HEK293 (cell line): Measurements from ENCODE around the gene ORMDL2.

Experiments
- CTCF ChIA-PET: fragments of 350-600 bp; formaldehyde crosslinking; extraction: SDS; loops from one replicate; lab custom pipeline; 2021; ENCODE audit warnings: antibody characterized with exemption; lab: Yijun Ruan, JAX
- POLR2A ChIA-PET: fragments of 300-600 bp; formaldehyde crosslinking; extraction: SDS; loops from one replicate; lab custom pipeline; 2020; ENCODE audit warnings: antibody characterized with exemption, inconsistent platforms; lab: Yijun Ruan, JAX
- H3K27ac ChIP-seq: fragments of 200-500 bp; sonication (Bioruptor generic); 2 replicates; pipeline ENCODE4 v1.5.1; 2014; ENCODE audit warnings: low read depth, low read length, control low read depth, inconsistent platforms; ENCODE audit errors: extremely low read depth
- H3K36me3 ChIP-seq, 2 experiments: fragments of 200-500 bp in 1 of 2; sonication (Bioruptor generic) in 1 of 2; 1 replicate in 1 of 2; 2 replicates in 1 of 2; pipeline ENCODE4 v1.5.1; 2014 to 2017; ENCODE audit warnings: inconsistent platforms in 2 of 2, low read length in 2 of 2; ENCODE audit not compliant: control insufficient read depth in 2 of 2, insufficient read depth in 1 of 2
- H3K4me1 ChIP-seq: fragments of 200-500 bp; sonication (Bioruptor generic); 2 replicates; pipeline ENCODE4 v1.5.1; 2014; ENCODE audit warnings: mild to moderate bottlenecking, low read length, inconsistent platforms; ENCODE audit not compliant: control insufficient read depth, insufficient read depth
- H3K4me3 ChIP-seq: 2 replicates; pipeline ENCODE4 v1.5.1; 2011; ENCODE audit warnings: low read depth, mild to moderate bottlenecking, control low read depth, low read length, moderate library complexity
- H3K9me3 ChIP-seq: fragments of 200-500 bp; sonication (Bioruptor generic); 2 replicates; pipeline ENCODE4 v1.5.1; 2014; ENCODE audit warnings: low read depth, low read length, inconsistent platforms; ENCODE audit not compliant: control insufficient read depth, insufficient read depth
- FEZF1 ChIP-seq: fragments of 450-650 bp; formaldehyde crosslinking; IDR thresholded peaks from 2 replicates; pipeline ENCODE4 v1.5.1; 2016; ENCODE audit warnings: missing biosample characterization, missing genetic modification characterization
- KLF10 ChIP-seq: fragments of 450-650 bp; IDR thresholded peaks from 2 replicates; pipeline ENCODE4 v1.5.1; 2018; ENCODE audit warnings: missing biosample characterization, mild to moderate bottlenecking, missing genetic modification characterization
- MEIS1 ChIP-seq: sonication (generic); formaldehyde crosslinking; IDR thresholded peaks from 2 replicates; pipeline ENCODE4 v1.8.1; 2022; ENCODE audit warnings: missing genetic modification reagents, mild to moderate bottlenecking, borderline replicate concordance
- SP2 ChIP-seq: fragments of 450-650 bp; formaldehyde crosslinking; IDR thresholded peaks from 2 replicates; pipeline ENCODE4 v1.5.1; 2016; ENCODE audit warnings: missing biosample characterization, missing genetic modification characterization
- SP7 ChIP-seq: fragments of 450-650 bp; formaldehyde crosslinking; IDR thresholded peaks from 2 replicates; pipeline ENCODE4 v1.5.1; 2016; ENCODE audit warnings: missing biosample characterization, missing genetic modification characterization
- ZNF19 ChIP-seq: fragments of 450-650 bp; formaldehyde crosslinking; IDR thresholded peaks from 2 replicates; pipeline ENCODE4; 2016; ENCODE audit warnings: missing biosample characterization, missing genetic modification characterization, low read depth
- ZNF214 ChIP-seq: fragments of 450-650 bp; formaldehyde crosslinking; IDR thresholded peaks from 2 replicates; pipeline ENCODE4 v1.5.1; 2017; ENCODE audit warnings: missing biosample characterization, mild to moderate bottlenecking, missing genetic modification characterization, borderline replicate concordance
- ZNF37A ChIP-seq: fragments of 450-650 bp; IDR thresholded peaks from 2 replicates; pipeline ENCODE4 v1.5.1; 2018; ENCODE audit warnings: missing biosample characterization, missing genetic modification characterization
- ZNF560 ChIP-seq: fragments of 450-650 bp; formaldehyde crosslinking; IDR thresholded peaks from 2 replicates; pipeline ENCODE4 v1.5.1; 2017; ENCODE audit warnings: missing biosample characterization, missing genetic modification characterization, borderline replicate concordance
- ZNF777 ChIP-seq: fragments of 450-650 bp; formaldehyde crosslinking; IDR thresholded peaks from 2 replicates; pipeline ENCODE4 v1.5.1; 2017; ENCODE audit warnings: missing biosample characterization, missing genetic modification characterization, borderline replicate concordance
- TF ChIP-seq, protein P1 (sequence below): fragments of 450-650 bp; formaldehyde crosslinking; IDR thresholded peaks from 2 replicates; pipeline ENCODE4 v1.5.1; 2016; ENCODE audit warnings: missing biosample characterization, missing genetic modification characterization
- TF ChIP-seq, protein P2 (sequence below): fragments of 450-650 bp; formaldehyde crosslinking; IDR thresholded peaks from 2 replicates; pipeline ENCODE4 v1.5.1; 2016; ENCODE audit warnings: missing biosample characterization, missing genetic modification characterization
- TF ChIP-seq, protein P3 (sequence below): fragments of 450-650 bp; formaldehyde crosslinking; IDR thresholded peaks from 2 replicates; pipeline ENCODE4 v1.5.0; 2017; ENCODE audit warnings: missing biosample characterization, missing genetic modification characterization, borderline replicate concordance
- TF ChIP-seq, protein P4 (sequence below): fragments of 450-650 bp; formaldehyde crosslinking; IDR thresholded peaks from 2 replicates; pipeline ENCODE4 v1.5.1; 2017; ENCODE audit warnings: missing biosample characterization, missing genetic modification characterization

The ORMDL2 gene

DNA sequence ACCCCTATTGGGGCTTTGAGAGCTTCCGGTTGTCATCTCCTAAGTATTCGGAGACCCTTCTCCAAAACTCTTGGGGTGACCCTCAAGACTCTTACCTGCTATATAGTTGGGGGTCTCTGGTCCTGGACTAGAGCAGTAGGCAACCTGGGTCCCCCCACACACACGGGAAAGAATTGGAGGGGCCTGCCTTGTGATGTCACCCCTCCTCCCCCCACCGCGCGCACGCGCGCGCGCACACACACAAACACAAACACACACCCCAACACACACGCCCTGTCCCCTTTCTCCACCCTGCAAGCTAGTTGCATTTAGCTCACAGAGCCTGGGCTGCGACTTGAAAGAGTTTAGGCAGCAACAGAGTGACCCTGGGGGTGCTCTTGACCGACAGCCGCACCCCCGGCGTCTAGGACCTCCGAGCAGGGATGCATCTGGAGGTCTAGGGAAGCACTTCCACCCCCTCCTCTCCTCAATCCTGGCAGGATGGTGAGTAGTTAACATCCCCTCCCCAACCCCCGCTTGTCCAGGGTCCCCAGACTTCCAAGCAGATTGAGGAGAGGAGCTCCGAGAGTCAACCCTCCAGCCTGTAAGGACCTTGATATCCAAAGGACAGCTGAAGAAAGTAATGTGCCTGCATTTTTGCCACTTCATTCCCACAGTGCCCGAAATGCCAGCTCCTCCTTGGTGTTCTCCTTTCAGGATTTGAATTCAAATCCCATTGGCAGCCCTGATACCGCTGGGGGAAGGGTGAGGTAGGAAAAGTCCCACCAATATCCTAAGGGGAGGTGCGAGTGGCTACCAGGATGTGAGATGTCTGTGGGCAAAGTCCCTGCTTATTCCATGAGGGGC is 13.0 kb downstream of the ORMDL2 start (continued):
- TF ChIP-seq ZNF560 (tag by site-specific recombination) (no peak), ZNF37A (tag by site-specific recombination) (no peak), ZNF214 (no peak), SP7 (tag by site-specific recombination) (peak; percentile 70), KLF10 (tag by site-specific recombination) (peak; percentile 36; the same call in 1 of the 2 replicates), MEIS1 (CRISPR knock-in tag) (no peak), FEZF1 (tag by site-specific recombination) (no peak), ZNF777 (tag by site-specific recombination) (no peak), ZNF19 (tag by site-specific recombination) (no peak)
- TF ChIP-seq, protein P1, sequence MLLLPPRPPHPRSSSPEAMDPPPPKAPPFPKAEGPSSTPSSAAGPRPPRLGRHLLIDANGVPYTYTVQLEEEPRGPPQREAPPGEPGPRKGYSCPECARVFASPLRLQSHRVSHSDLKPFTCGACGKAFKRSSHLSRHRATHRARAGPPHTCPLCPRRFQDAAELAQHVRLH (tag by site-specific recombination): 0 out of 2 replicates have a peak, but pooled peaks have one; percentile 24
- TF ChIP-seq, protein P2, sequence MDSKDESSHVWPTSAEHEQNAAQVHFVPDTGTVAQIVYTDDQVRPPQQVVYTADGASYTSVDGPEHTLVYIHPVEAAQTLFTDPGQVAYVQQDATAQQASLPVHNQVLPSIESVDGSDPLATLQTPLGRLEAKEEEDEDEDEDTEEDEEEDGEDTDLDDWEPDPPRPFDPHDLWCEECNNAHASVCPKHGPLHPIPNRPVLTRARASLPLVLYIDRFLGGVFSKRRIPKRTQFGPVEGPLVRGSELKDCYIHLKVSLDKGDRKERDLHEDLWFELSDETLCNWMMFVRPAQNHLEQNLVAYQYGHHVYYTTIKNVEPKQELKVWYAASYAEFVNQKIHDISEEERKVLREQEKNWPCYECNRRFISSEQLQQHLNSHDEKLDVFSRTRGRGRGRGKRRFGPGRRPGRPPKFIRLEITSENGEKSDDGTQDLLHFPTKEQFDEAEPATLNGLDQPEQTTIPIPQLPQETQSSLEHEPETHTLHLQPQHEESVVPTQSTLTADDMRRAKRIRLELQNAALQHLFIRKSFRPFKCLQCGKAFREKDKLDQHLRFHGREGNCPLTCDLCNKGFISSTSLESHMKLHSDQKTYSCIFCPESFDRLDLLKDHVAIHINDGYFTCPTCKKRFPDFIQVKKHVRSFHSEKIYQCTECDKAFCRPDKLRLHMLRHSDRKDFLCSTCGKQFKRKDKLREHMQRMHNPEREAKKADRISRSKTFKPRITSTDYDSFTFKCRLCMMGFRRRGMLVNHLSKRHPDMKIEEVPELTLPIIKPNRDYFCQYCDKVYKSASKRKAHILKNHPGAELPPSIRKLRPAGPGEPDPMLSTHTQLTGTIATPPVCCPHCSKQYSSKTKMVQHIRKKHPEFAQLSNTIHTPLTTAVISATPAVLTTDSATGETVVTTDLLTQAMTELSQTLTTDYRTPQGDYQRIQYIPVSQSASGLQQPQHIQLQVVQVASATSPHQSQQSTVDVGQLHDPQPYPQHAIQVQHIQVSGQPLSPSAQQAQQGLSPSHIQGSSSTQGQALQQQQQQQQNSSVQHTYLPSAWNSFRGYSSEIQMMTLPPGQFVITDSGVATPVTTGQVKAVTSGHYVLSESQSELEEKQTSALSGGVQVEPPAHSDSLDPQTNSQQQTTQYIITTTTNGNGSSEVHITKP (tag by site-specific recombination): peak; percentile 100
- TF ChIP-seq, protein P3, sequence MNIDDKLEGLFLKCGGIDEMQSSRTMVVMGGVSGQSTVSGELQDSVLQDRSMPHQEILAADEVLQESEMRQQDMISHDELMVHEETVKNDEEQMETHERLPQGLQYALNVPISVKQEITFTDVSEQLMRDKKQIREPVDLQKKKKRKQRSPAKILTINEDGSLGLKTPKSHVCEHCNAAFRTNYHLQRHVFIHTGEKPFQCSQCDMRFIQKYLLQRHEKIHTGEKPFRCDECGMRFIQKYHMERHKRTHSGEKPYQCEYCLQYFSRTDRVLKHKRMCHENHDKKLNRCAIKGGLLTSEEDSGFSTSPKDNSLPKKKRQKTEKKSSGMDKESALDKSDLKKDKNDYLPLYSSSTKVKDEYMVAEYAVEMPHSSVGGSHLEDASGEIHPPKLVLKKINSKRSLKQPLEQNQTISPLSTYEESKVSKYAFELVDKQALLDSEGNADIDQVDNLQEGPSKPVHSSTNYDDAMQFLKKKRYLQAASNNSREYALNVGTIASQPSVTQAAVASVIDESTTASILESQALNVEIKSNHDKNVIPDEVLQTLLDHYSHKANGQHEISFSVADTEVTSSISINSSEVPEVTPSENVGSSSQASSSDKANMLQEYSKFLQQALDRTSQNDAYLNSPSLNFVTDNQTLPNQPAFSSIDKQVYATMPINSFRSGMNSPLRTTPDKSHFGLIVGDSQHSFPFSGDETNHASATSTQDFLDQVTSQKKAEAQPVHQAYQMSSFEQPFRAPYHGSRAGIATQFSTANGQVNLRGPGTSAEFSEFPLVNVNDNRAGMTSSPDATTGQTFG (tag by site-specific recombination): no peak

DNA sequence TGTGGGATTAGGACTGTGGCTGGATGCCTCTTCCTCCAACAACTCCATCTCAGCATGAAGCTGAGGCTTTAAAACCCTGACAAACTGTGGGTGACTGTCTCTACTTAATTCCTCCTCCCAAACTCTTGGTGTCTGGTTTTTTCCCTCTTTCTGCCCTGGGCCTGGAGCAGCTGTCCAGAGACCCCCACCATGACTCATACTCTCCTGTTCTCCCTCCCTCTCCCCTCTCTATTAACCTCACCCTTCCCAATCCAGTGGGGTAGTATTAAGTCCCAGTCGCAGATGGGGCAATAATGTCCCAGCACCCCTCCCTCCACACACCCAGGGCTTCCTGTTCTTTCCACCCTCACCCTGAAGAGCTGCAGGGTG is 13.6 kb downstream of the ORMDL2 start:
- ChIA-PET POLR2A (interaction anchor here (1.4 to 3.2 kb wide), 3 partner anchors 14 to 100 kb away, joined by 6 to 170 read pairs (median 12); partner anchors contain the start of genes ORMDL2 and SARNP), CTCF (interaction anchor here (0.6 to 2.8 kb wide), 8 partner anchors 11 to 128 kb away, joined by 3 to 18 read pairs (median 3); no protein-coding TSS in a partner anchor)
- Histone ChIP-seq H3K4me1 (peaks cover 12% of the 10 kb centered on the region), H3K9me3 (no peaks in the 10 kb centered on the region), H3K27ac (no peak overlapping the region), H3K4me3 (peak overlapping the region; percentile 83; the same call in 1 of the 2 replicates), H3K36me3 (peaks cover 0 to 15% of the 10 kb centered on the region in 2 experiments; a peak in 2 of 3 replicates)
- TF ChIP-seq SP2 (tag by site-specific recombination) (peak; percentile 27; the same call in 1 of the 2 replicates), KLF10 (tag by site-specific recombination) (no peak)
- TF ChIP-seq, protein P2 (tag by site-specific recombination): peak; percentile 39; the same call in 1 of the 2 replicates
- TF ChIP-seq, protein P4, sequence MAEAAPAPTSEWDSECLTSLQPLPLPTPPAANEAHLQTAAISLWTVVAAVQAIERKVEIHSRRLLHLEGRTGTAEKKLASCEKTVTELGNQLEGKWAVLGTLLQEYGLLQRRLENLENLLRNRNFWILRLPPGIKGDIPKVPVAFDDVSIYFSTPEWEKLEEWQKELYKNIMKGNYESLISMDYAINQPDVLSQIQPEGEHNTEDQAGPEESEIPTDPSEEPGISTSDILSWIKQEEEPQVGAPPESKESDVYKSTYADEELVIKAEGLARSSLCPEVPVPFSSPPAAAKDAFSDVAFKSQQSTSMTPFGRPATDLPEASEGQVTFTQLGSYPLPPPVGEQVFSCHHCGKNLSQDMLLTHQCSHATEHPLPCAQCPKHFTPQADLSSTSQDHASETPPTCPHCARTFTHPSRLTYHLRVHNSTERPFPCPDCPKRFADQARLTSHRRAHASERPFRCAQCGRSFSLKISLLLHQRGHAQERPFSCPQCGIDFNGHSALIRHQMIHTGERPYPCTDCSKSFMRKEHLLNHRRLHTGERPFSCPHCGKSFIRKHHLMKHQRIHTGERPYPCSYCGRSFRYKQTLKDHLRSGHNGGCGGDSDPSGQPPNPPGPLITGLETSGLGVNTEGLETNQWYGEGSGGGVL: peak; percentile 98
